ENCODE results near the gene MOK.

Gene MOK

DNA sequence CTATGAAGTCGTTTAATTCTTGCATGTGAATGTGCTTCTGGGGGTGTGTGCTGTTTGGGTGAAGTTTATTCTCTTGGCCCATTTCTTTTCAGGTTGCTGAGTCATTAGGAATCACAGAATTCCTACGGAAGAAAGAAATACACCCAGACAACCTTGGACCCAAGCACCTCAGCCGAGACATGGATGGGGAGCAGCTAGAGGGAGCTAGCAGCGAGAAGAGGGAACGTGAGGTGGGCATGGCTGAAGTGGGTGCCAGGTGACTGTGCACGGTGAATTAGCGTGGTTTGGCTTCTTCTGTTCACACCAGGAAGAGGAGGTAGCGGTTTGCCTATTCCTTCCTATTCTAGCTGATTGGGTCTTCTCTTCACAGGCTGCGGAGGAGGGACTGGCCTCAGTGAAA, 33.8 kb upstream of the MOK start:
- Histone ChIP-seq H3K36me3 (replicated peaks; ENCODE audit: low read depth, low read length) (peaks cover 14% of the 10 kb centered on the region), H3K4me1 (ENCODE audit: low read length) (peaks cover 6% of the 10 kb centered on the region; the same call in 1 of the 2 replicates), H3K79me2 (ENCODE audit: low read length) (no peaks in the 10 kb centered on the region), H3K27ac (ENCODE audit: low read length) (no peak overlapping the region), H3K4me3 (ENCODE audit: low read length) (no peak overlapping the region), H2AFZ (ENCODE audit: low read depth, low read length) (no peak overlapping the region), H3K27me3 (ENCODE audit: low read depth, low read length) (no peaks in the 10 kb centered on the region), H4K20me1 (ENCODE audit: insufficient read depth, low read length) (no peaks in the 10 kb centered on the region), H3K9ac (ENCODE audit: low read length) (no peak overlapping the region), H3K9me3 (ENCODE audit: insufficient read depth, low read length) (no peaks in the 10 kb centered on the region), H3K4me2 (ENCODE audit: low read length) (no peak overlapping the region)
- TF ChIP-seq, protein P1, sequence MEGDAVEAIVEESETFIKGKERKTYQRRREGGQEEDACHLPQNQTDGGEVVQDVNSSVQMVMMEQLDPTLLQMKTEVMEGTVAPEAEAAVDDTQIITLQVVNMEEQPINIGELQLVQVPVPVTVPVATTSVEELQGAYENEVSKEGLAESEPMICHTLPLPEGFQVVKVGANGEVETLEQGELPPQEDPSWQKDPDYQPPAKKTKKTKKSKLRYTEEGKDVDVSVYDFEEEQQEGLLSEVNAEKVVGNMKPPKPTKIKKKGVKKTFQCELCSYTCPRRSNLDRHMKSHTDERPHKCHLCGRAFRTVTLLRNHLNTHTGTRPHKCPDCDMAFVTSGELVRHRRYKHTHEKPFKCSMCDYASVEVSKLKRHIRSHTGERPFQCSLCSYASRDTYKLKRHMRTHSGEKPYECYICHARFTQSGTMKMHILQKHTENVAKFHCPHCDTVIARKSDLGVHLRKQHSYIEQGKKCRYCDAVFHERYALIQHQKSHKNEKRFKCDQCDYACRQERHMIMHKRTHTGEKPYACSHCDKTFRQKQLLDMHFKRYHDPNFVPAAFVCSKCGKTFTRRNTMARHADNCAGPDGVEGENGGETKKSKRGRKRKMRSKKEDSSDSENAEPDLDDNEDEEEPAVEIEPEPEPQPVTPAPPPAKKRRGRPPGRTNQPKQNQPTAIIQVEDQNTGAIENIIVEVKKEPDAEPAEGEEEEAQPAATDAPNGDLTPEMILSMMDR (IDR thresholded peaks at IDR 0.05; ENCODE audit: low read depth, low read length), result no peak
- TF ChIP-seq EZH2phosphoT487 (IDR thresholded peaks at IDR 0.05; ENCODE audit: low read depth), result no peak

DNA sequence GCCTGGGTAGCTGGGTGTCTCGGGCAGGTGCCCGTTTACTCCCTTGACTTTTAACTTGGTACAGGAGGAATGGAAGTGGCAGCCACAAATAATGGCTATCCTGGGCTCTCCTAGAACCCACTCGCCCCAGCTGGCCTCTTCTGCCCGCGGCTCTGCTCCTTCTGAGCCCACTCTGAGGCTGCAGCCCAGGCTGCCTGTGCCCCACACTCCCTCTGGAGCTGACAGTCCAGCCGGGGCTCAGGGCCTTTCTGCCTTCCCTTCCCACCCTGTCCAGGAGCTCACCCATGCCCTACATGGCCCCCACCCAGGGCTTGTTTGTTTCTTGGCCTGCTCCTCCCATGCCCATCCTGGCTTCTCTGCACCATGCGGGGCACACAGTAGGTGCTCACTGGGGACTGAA, 30.2 kb upstream of the MOK start:
- Histone ChIP-seq H3K4me2 (ENCODE audit: low read length) (no peak overlapping the region), H2AFZ (ENCODE audit: low read depth, low read length) (no peak overlapping the region), H3K4me3 (ENCODE audit: low read length) (no peak overlapping the region), H4K20me1 (ENCODE audit: insufficient read depth, low read length) (no peaks in the 10 kb centered on the region), H3K9ac (ENCODE audit: low read length) (no peak overlapping the region), H3K27me3 (ENCODE audit: low read depth, low read length) (no peaks in the 10 kb centered on the region), H3K4me1 (ENCODE audit: low read length) (peaks cover 6% of the 10 kb centered on the region; the same call in 1 of the 2 replicates), H3K27ac (ENCODE audit: low read length) (no peak overlapping the region), H3K9me3 (ENCODE audit: insufficient read depth, low read length) (no peaks in the 10 kb centered on the region), H3K36me3 (replicated peaks; ENCODE audit: low read depth, low read length) (peaks cover 13% of the 10 kb centered on the region), H3K79me2 (ENCODE audit: low read length) (no peaks in the 10 kb centered on the region)
- TF ChIP-seq, protein P1 (IDR thresholded peaks at IDR 0.05; ENCODE audit: low read depth, low read length), result no peak
- TF ChIP-seq EZH2phosphoT487 (IDR thresholded peaks at IDR 0.05; ENCODE audit: low read depth), result no peak

DNA sequence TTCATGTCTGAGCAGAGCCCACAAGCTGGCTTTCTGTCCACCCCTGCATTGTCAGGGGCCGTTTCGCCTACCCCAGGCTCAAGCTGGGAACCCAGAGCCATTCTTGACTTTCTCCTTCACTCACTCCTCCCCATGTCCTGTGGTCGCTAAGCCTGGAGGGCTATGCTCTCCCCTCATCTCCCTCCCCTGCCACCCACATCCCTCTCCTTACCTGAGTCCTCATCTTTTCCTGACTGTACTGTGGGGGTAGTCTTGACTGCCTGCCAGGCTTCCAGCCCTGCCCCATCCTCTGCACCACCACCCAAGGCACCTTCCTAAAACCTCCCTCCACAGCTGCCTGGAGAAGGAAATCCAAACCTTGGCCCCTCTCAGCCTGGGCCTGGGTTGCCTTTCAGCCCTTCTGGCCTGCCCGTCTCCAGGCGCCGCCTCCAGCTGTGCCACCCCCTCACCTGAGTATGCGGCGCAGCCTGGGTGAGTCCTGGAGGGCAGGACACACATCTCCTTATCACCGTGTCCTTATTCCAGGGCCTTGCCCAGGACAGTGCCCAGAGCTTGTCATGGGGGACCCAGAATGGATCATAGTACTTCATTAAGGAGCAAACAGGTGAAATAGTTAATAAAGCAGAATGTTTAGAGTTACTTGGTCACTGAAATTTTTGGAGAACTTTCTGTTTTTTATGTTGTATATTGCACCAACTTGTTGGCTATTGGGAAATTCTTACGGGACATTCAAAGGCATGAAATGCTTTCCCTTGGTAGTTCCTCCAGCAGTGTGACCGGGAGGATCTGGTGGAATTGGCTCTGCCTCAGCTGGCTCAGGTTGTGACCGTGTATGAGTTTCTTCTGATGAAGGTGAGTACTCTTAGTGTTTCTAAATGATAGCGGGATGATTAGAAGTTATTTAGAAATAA, 29.1 kb upstream of the MOK start:
- H3K27me3 ChIP-seq (ENCODE audit: low read depth, low read length), result no peaks in the 10 kb centered on the region
- no peaks in the 10 kb centered on the region for H4K20me1 ChIP-seq (ENCODE audit: insufficient read depth, low read length)
- no peak overlapping the region for H2AFZ ChIP-seq (ENCODE audit: low read depth, low read length)
- TF ChIP-seq EZH2phosphoT487 (IDR thresholded peaks at IDR 0.05; ENCODE audit: low read depth), result no peak
- TF ChIP-seq, protein P1 (IDR thresholded peaks at IDR 0.05; ENCODE audit: low read depth, low read length), result no peak
- no peaks in the 10 kb centered on the region for H3K79me2 ChIP-seq (ENCODE audit: low read length)
- H3K36me3 ChIP-seq (replicated peaks; ENCODE audit: low read depth, low read length), result peaks cover 12% of the 10 kb centered on the region
- no peak overlapping the region for H3K4me3 ChIP-seq (ENCODE audit: low read length)
- H3K4me1 ChIP-seq (ENCODE audit: low read length), result peaks cover 6% of the 10 kb centered on the region; the same call in 1 of the 2 replicates
- H3K27ac ChIP-seq (ENCODE audit: low read length), result no peak overlapping the region
- H3K9me3 ChIP-seq (ENCODE audit: insufficient read depth, low read length), result no peaks in the 10 kb centered on the region
- H3K4me2 ChIP-seq (ENCODE audit: low read length), result no peak overlapping the region
- no peak overlapping the region for H3K9ac ChIP-seq (ENCODE audit: low read length)

DNA sequence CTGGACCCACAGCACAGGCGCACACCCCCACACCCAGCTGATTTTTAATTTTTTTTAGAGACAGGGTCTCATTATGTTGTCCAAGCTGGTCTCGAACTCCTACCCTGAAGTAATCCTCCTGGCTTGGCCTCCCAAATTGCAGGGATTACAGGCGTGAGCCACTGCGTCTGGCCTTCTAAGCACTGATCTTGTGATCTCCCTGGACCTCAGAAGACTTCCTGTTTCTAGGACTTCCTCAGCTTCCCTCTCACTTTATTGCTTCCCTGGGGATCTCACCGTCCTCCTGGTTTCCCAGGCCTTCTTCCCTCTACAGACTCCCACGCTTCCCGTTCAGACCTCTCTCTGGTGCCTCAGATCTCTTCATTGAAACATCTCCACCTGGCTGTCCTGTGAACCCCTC, 28.4 kb upstream of the MOK start:
- Histone ChIP-seq H3K9ac (ENCODE audit: low read length) (no peak overlapping the region), H3K4me2 (ENCODE audit: low read length) (no peak overlapping the region), H3K4me3 (ENCODE audit: low read length) (no peak overlapping the region), H3K36me3 (replicated peaks; ENCODE audit: low read depth, low read length) (peaks cover 9% of the 10 kb centered on the region), H3K9me3 (ENCODE audit: insufficient read depth, low read length) (no peaks in the 10 kb centered on the region), H4K20me1 (ENCODE audit: insufficient read depth, low read length) (no peaks in the 10 kb centered on the region), H3K79me2 (ENCODE audit: low read length) (no peaks in the 10 kb centered on the region), H2AFZ (ENCODE audit: low read depth, low read length) (no peak overlapping the region), H3K27me3 (ENCODE audit: low read depth, low read length) (no peaks in the 10 kb centered on the region), H3K4me1 (ENCODE audit: low read length) (peaks cover 6% of the 10 kb centered on the region; the same call in 1 of the 2 replicates), H3K27ac (ENCODE audit: low read length) (no peak overlapping the region)
- TF ChIP-seq, protein P1 (IDR thresholded peaks at IDR 0.05; ENCODE audit: low read depth, low read length), result no peak
- no peak for TF ChIP-seq EZH2phosphoT487 (IDR thresholded peaks at IDR 0.05; ENCODE audit: low read depth)

Measured in OCI-LY3 (cell line).